Smooth muscle cell (in vitro differentiated cells): Measurements from ENCODE around the gene KCNJ18. TPM values are rescaled to one million over a fixed set of nuclear protein-coding genes. Genes with fewer than 3 reads are reported as not detected.
"Not testable (repeated sequence)": the region's sequence is repeated elsewhere in the genome, so short reads cannot be mapped to it uniquely, and the experiment has no call there.

Source experiments
- DNase-seq: peaks from one replicate; lab custom pipeline; 2025; ENCODE audit not compliant: unreplicated experiment; lab: John Stamatoyannopoulos, UW
- H2AFZ ChIP-seq: fragments of 200-600 bp; sonication (generic); 2 replicates; pipeline ENCODE4 v1.6.0; 2016; ENCODE audit warnings: antibody characterized with exemption, low read depth, mild to moderate bottlenecking
- H3F3A ChIP-seq: fragments of 200-600 bp; sonication (generic); 2 replicates; pipeline ENCODE4 v1.6.0; 2017; ENCODE audit warnings: antibody characterized with exemption, low read depth
- H3K27ac ChIP-seq: fragments of 200-600 bp; sonication (generic); 2 replicates; pipeline ENCODE4 v1.5.1; 2016; ENCODE audit warnings: low read depth, mild to moderate bottlenecking
- H3K27me3 ChIP-seq: fragments of 200-600 bp; sonication (generic); 2 replicates; pipeline ENCODE4 v1.6.1; 2016; ENCODE audit warnings: low read depth, mild to moderate bottlenecking
- H3K36me3 ChIP-seq: fragments of 200-600 bp; sonication (generic); 2 replicates; pipeline ENCODE4 v1.5.1; 2016; ENCODE audit warnings: low read depth
- H3K4me1 ChIP-seq: fragments of 200-600 bp; sonication (generic); 2 replicates; pipeline ENCODE4 v1.5.1; 2016; ENCODE audit warnings: low read depth
- H3K4me2 ChIP-seq: fragments of 200-600 bp; sonication (generic); 2 replicates; pipeline ENCODE4 v1.6.0; 2016; ENCODE audit warnings: mild to moderate bottlenecking
- H3K4me3 ChIP-seq: fragments of 200-600 bp; sonication (generic); 2 replicates; pipeline ENCODE4 v1.5.1; 2016; ENCODE audit warnings: mild to moderate bottlenecking
- H3K79me2 ChIP-seq: fragments of 200-600 bp; sonication (generic); 2 replicates; pipeline ENCODE4 v1.6.0; 2016; ENCODE audit warnings: low read depth, mild to moderate bottlenecking
- H3K9ac ChIP-seq: fragments of 200-600 bp; sonication (generic); 2 replicates; pipeline ENCODE4 v1.6.0; 2016; ENCODE audit warnings: low read depth
- H3K9me3 ChIP-seq: fragments of 200-600 bp; sonication (generic); replicated peaks from 2 replicates; pipeline ENCODE4 v1.5.1; 2016; ENCODE audit warnings: low read depth
- H4K20me1 ChIP-seq: fragments of 200-600 bp; sonication (generic); 2 replicates; pipeline ENCODE4 v1.6.0; 2016; ENCODE audit warnings: low read depth
- WGBS: methylation state at CpG from one replicate; pipeline ENCODE4 v1.1.7; 2016; ENCODE audit warnings: low lambda C conversion rate; 5-methylcytosine and 5-hydroxymethylcytosine counted together
- polyA plus RNA-seq: library from polyadenylated mRNA; unstranded; fragments of >200 nt; fragmentation: Nextera tagmentation; extraction: Ambion mirVana; gene quantifications from 2 replicates; pipeline ENCODE4 v1.2.1, GENCODE V29; 2016
- total RNA-seq: library from RNA; depleted of rRNA; stranded (reverse); fragments of >200 nt; gene quantifications from 2 replicates; pipeline ENCODE4 v1.2.3, GENCODE V29; 2014

Gene KCNJ18
- total and polyA plus RNA-seq, 2 experiments from 2014 or later, result not detected

GRCh38 chr17:21668746-21669508 lies 23.4 kb upstream of the KCNJ18 start:
- H3K9ac ChIP-seq, H3K27ac ChIP-seq, H3K79me2 ChIP-seq, H4K20me1 ChIP-seq, H3F3A ChIP-seq, H3K4me2 ChIP-seq, H3K4me3 ChIP-seq, H3K36me3 ChIP-seq, H2AFZ ChIP-seq, DNase-seq, H3K4me1 ChIP-seq, H3K27me3 ChIP-seq: not testable (repeated sequence)
- H3K9me3 ChIP-seq, result peaks cover 13% of the 10 kb centered on the region
- WGBS, result 77% methylated on average over 13 of the region's 13 CpGs

- H3K9ac ChIP-seq, H4K20me1 ChIP-seq, H3K4me1 ChIP-seq, H2AFZ ChIP-seq, H3K36me3 ChIP-seq, H3F3A ChIP-seq, H3K27me3 ChIP-seq, H3K27ac ChIP-seq, DNase-seq, H3K4me3 ChIP-seq, H3K4me2 ChIP-seq, H3K79me2 ChIP-seq: not testable (repeated sequence)
- peaks cover 15% of the 10 kb centered on the region for H3K9me3 ChIP-seq
- WGBS, result 67% methylated on average over 10 of the region's 10 CpGs
Observed at GRCh38 chr17:21669616-21670360, 22.5 kb upstream of the KCNJ18 start.

GRCh38 chr17:21670361-21671155 lies 21.8 kb upstream of the KCNJ18 start:
- H3K9ac ChIP-seq, H3K4me3 ChIP-seq, H3K4me2 ChIP-seq, H3K27me3 ChIP-seq, H3F3A ChIP-seq, H2AFZ ChIP-seq, H4K20me1 ChIP-seq, DNase-seq, H3K27ac ChIP-seq, H3K79me2 ChIP-seq, H3K4me1 ChIP-seq, H3K36me3 ChIP-seq: not testable (repeated sequence)
- peaks cover 15% of the 10 kb centered on the region for H3K9me3 ChIP-seq
- 52% methylated on average over 8 of the region's 8 CpGs for WGBS

GRCh38 chr17:21671437-21671836 lies 20.9 kb upstream of the KCNJ18 start:
- H3K4me3 ChIP-seq, H3K9ac ChIP-seq, H3K27me3 ChIP-seq, H3K27ac ChIP-seq, H2AFZ ChIP-seq, DNase-seq, H3K79me2 ChIP-seq, H4K20me1 ChIP-seq, H3K4me2 ChIP-seq, H3K4me1 ChIP-seq, H3K36me3 ChIP-seq, H3F3A ChIP-seq: not testable (repeated sequence)
- 94% methylated on average over 2 of the region's 2 CpGs for WGBS
- peaks cover 15% of the 10 kb centered on the region for H3K9me3 ChIP-seq

GRCh38 chr17:21671871-21672270 lies 20.5 kb upstream of the KCNJ18 start:
- not testable (repeated sequence) for H3K4me3 ChIP-seq, H3K79me2 ChIP-seq, H3K27ac ChIP-seq, H3K27me3 ChIP-seq, H4K20me1 ChIP-seq, H3K36me3 ChIP-seq, H3K4me2 ChIP-seq, DNase-seq, H2AFZ ChIP-seq, H3K4me1 ChIP-seq, H3K9ac ChIP-seq, H3F3A ChIP-seq
- peaks cover 15% of the 10 kb centered on the region for H3K9me3 ChIP-seq
- WGBS, result 69% methylated on average over 4 of the region's 4 CpGs

- not testable (repeated sequence) for H3K4me2 ChIP-seq, H3K27me3 ChIP-seq, H3K27ac ChIP-seq, H3K4me1 ChIP-seq, H3K36me3 ChIP-seq, H2AFZ ChIP-seq, H3K79me2 ChIP-seq, H3F3A ChIP-seq, H3K9ac ChIP-seq, DNase-seq, H4K20me1 ChIP-seq, H3K4me3 ChIP-seq
- H3K9me3 ChIP-seq, result peaks cover 17% of the 10 kb centered on the region
- WGBS, result 83% methylated on average over 31 of the region's 31 CpGs
Observed at GRCh38 chr17:21673451-21674241, 18.7 kb upstream of the KCNJ18 start.
